Loucy (cell line): ENCODE data around the gene ZMYND15.

Source experiments
- CTCF ChIP-seq: fragments of 200-600 bp; sonication (generic); conservative IDR thresholded peaks from 2 replicates; pipeline ENCODE4 v1.5.1; 2014; ENCODE audit warnings: mild to moderate bottlenecking, antibody characterized with exemption, low read length
- EZH2phosphoT487 ChIP-seq: fragments of 200-600 bp; IDR thresholded peaks from 2 replicates; pipeline ENCODE4 v1.6.1; 2018; ENCODE audit warnings: antibody characterized with exemption, mild to moderate bottlenecking, moderate library complexity, borderline replicate concordance

GRCh38 chr17:4768298-4768697, 28.7 kb downstream of the ZMYND15 start:
- TF ChIP-seq CTCF (no peak), EZH2phosphoT487 (no peak)
